Psoas muscle (tissue), 8 donors: ENCODE results near the gene FFAR3. TPM values are rescaled to one million over a fixed set of nuclear protein-coding genes. Genes with fewer than 3 reads are reported as not detected.

Experiments used
- ATAC-seq, 4 donors: fragments of 200-7000 bp; cut with Tn5 transposase; one replicate each; pipeline ENCODE4 v1.9.1; 2020; ENCODE audit warnings: moderate library complexity in 3 of 4, mild to moderate bottlenecking in 2 of 4
- DNase-seq, 2 donors: peaks; one replicate each; pipeline ENCODE4 v3.0.0-alpha.2; 2020
- H3K27ac ChIP-seq: fragments of 200-600 bp; one replicate; pipeline ENCODE4 v1.8.0; 2022
- H3K27me3 ChIP-seq, 3 donors: fragments of 200-600 bp in 1 of 3; one replicate each; pipeline versions ENCODE4 v1.6.1 to v1.8.0; 2013 to 2022; ENCODE audit warnings: low read length in 2 of 3, mild to moderate bottlenecking in 2 of 3, moderate library complexity in 1 of 3; ENCODE audit not compliant: insufficient read depth in 3 of 3
- H3K36me3 ChIP-seq, 2 donors: fragments of 200-600 bp in 1 of 2; one replicate each; pipeline versions ENCODE4 v1.6.1 to v1.8.0; 2013 to 2022; ENCODE audit warnings: low read depth in 1 of 2, mild to moderate bottlenecking in 1 of 2, moderate library complexity in 1 of 2; ENCODE audit not compliant: insufficient read depth in 1 of 2
- H3K4me1 ChIP-seq: fragments of 200-600 bp; one replicate; pipeline ENCODE4 v1.8.0; 2022
- H3K4me3 ChIP-seq: fragments of 200-600 bp; one replicate; pipeline ENCODE4 v1.8.0; 2022; ENCODE audit warnings: mild to moderate bottlenecking
- H3K9me3 ChIP-seq: fragments of 200-600 bp; one replicate; pipeline ENCODE4 v1.8.0; 2022
- WGBS, 3 donors: extraction: QIAGEN DNeasy Blood & Tissue Kit; methylation state at CpG; one replicate each; pipeline versions ENCODE4 v1.1.6 to v1.1.7; 2013; 5-methylcytosine and 5-hydroxymethylcytosine counted together
- intact Hi-C, 2 donors: fragments of 100-400 bp; cut with DNase I; formaldehyde crosslinking; loops; one replicate each; pipeline versions ENCODE4 v1.11.0 to v1.14.2; 2022
- long read RNA-seq, 2 donors: library from polyadenylated mRNA; unstranded; transcript quantifications; one replicate each; pipeline ENCODE4 v2.0.0, GENCODE V29; 2021
- polyA plus RNA-seq, 3 donors: library from polyadenylated mRNA; stranded (reverse); fragments of 200-250 nt; gene quantifications; one replicate each; pipeline ENCODE4 v1.2.3, GENCODE V29; 2013
- total RNA-seq, 4 donors: library from RNA; stranded (reverse); fragmentation: NEBNext Ultra II Directional in 2 of 4; extraction: Animal tissue kit (Norgen Biotek cat#: 25700) in 2 of 4; gene quantifications; one replicate each; pipeline versions ENCODE4 v1.2.1 to v1.2.4, GENCODE V29; 2021 to 2023
- TF ChIP-seq, protein P1 (sequence below): fragments of 200-600 bp; IDR thresholded peaks from one replicate; pipeline ENCODE4 v1.8.0; 2022; ENCODE audit warnings: antibody characterized with exemption
- donor health status: healthy with polysubstance abuse.
- donor health status: DM: no; HTN: no; CAD: no; lungs with moderate emphysema.
- donor health status: Bipolar disorder and iron deficiency.
- donor health status: healthy.
- donor health status: DM: yes; HTN: yes; CAD: no.
- donor health status: DM: no; HTN: no; CAD: no.
- donor health status: DM: no; HTN: no; CAD: no.
- donor health status: DM: yes; HTN: yes; CAD: no.

FFAR3 gene, protein sequence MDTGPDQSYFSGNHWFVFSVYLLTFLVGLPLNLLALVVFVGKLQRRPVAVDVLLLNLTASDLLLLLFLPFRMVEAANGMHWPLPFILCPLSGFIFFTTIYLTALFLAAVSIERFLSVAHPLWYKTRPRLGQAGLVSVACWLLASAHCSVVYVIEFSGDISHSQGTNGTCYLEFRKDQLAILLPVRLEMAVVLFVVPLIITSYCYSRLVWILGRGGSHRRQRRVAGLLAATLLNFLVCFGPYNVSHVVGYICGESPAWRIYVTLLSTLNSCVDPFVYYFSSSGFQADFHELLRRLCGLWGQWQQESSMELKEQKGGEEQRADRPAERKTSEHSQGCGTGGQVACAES
- total RNA-seq, result under 1 TPM in 2 of 4 donors, not detected in 2; 0.17 to 0.22 TPM
- under 1 TPM in 1 of 3 donors, not detected in 2; 0.04 TPM for polyA plus RNA-seq
- long read RNA-seq, donor 1, result 0 reads
- long read RNA-seq, donor 2, result 0 reads

DNA sequence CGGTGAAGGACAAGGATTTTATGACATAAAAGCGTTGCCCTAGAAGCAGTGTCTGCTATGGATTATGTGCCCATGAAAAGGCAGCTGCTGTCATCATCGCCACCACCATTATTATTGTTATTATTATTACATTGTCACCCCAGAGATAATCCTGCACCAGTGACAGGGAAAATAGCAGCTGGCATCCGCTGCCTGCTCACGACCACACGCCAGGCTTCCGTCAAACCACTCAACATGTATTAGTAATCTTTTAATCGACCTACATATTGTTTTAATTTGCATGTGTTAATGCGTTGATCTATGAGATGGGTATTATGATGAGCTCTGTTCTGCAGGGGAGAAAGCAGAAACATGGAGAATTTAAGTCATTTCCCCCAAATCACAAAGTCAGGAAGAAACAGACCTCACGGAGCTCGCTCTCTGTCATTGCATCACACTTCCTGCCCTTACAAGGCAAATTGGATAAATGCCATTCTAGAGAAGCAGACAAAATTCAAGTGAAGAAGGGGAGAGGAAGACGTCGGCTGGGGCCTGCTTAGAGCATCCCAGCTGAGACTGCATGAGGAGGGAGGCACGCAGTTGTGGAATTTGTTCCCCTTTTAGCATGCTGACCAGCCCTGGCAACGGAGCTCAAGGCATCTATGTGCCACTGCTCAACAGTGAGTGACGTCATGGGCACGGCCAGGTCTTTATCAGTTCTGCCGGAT lies at the start of gene FFAR3:
Gene FFAR3, plus strand, starts transcription at position 594 of the 707 bp plus-strand sequence. CDS start 431 bp downstream, outside the sequence.
- Histone ChIP-seq H3K27ac (no peak within 1 kb of the TSS), H3K4me3 (no peak within 1 kb of the TSS), H3K36me3 (no peaks in the 10 kb centered on the region), H3K27me3 (peaks cover 0 to 24% (median 3%) of the 10 kb centered on the region in 3 donors), H3K4me1 (no peaks in the 10 kb centered on the region), H3K9me3 (no peaks in the 10 kb centered on the region)
- intact Hi-C loops, result loop anchor here (1.0 to 10.0 kb wide), 4 partner anchors 17 to 137 kb away; partner anchors contain the start of gene KRTDAP (in 1 of the 2)
- peak in 1 of 2 donors; percentile 66 for DNase-seq
- TF ChIP-seq, protein P1, sequence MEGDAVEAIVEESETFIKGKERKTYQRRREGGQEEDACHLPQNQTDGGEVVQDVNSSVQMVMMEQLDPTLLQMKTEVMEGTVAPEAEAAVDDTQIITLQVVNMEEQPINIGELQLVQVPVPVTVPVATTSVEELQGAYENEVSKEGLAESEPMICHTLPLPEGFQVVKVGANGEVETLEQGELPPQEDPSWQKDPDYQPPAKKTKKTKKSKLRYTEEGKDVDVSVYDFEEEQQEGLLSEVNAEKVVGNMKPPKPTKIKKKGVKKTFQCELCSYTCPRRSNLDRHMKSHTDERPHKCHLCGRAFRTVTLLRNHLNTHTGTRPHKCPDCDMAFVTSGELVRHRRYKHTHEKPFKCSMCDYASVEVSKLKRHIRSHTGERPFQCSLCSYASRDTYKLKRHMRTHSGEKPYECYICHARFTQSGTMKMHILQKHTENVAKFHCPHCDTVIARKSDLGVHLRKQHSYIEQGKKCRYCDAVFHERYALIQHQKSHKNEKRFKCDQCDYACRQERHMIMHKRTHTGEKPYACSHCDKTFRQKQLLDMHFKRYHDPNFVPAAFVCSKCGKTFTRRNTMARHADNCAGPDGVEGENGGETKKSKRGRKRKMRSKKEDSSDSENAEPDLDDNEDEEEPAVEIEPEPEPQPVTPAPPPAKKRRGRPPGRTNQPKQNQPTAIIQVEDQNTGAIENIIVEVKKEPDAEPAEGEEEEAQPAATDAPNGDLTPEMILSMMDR, result no peak
- ATAC-seq, result peak in 1 of 4 donors; percentile 10
- WGBS, 3 donors, result 44 to 49% (median 46%) methylated on average over 18 of the region's 18 CpGs

DNA sequence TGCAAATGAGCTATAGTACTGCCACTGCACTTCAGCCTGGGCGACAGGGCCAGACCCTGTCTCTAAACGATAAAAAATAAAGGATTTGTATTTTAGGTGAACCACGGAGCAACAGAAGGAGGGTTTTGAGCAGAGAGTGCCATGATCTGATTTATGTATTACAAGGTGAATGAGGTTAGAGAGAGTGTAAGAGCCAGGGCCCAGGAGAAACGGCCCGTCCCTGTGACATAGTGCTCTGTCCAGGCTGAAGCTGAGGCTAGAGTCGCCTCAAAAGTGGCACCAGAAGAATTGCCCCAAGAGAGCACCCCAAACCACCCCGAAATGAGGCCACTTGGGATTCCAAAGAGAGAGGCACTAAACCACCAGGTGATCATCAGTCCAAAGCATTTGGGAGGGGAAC lies 49.4 kb upstream of the FFAR3 start:
- TF ChIP-seq, protein P1, result no peak
- WGBS, 3 donors, result 56 to 75% (median 68%) methylated on average over 7 of the region's 7 CpGs

GRCh38 chr19:35309481-35310279 lies 48.6 kb upstream of the FFAR3 start:
- intact Hi-C loops, result no loop called here
- Histone ChIP-seq H3K27me3 (peaks cover 0 to 13% (median 9%) of the 10 kb centered on the region in 3 donors), H3K4me3 (no peak overlapping the region), H3K4me1 (no peaks in the 10 kb centered on the region), H3K9me3 (no peaks in the 10 kb centered on the region), H3K36me3 (no peaks in the 10 kb centered on the region), H3K27ac (no peak overlapping the region)
- ATAC-seq (no peak), DNase-seq (peak in 1 of 2 donors; percentile 17)
- WGBS, 3 donors, result 69 to 72% (median 71%) methylated on average over 46 to 47 of the region's 47 CpGs
- TF ChIP-seq, protein P1, result no peak

More for the DNA sequence above, 49.4 kb upstream of the FFAR3 start:
- intact Hi-C loops, result no loop called here
- no peaks in the 10 kb centered on the region for H3K4me1 ChIP-seq
- H3K4me3 ChIP-seq, result no peak overlapping the region
- H3K9me3 ChIP-seq, result no peaks in the 10 kb centered on the region
- DNase-seq, result no peak
- H3K27me3 ChIP-seq, result peaks cover 0 to 12% (median 9%) of the 10 kb centered on the region in 3 donors
- no peak for ATAC-seq
- H3K36me3 ChIP-seq, result no peaks in the 10 kb centered on the region
- no peak overlapping the region for H3K27ac ChIP-seq

DNA sequence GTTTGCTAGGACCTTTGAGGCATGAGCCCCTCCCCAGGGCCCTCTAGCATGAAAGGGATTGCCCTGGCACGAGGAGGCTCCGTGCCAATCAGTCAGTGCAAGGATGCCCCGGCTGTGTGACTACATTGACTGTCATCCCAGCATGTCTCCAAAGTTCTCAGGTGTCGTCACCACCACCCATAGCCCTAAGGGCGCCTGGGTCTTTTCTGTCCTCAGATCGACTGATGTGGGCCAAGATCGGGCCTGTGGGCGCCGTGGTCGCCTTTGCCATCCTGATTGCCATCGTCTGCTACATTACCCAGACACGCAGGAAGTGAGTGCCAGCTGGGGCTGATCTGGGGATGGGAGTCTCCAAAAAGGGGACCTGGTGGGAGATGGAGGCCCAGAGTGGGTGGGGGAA lies 47.9 kb upstream of the FFAR3 start:
- peaks cover 0 to 13% (median 9%) of the 10 kb centered on the region in 3 donors for H3K27me3 ChIP-seq
- H3K4me1 ChIP-seq, result no peaks in the 10 kb centered on the region
- DNase-seq, result peak in 1 of 2 donors; percentile 3
- no peak for ATAC-seq
- intact Hi-C loops, result no loop called here
- 83 to 91% (median 87%) methylated on average over 12 of the region's 12 CpGs for WGBS, 3 donors
- H3K36me3 ChIP-seq, result no peaks in the 10 kb centered on the region
- no peaks in the 10 kb centered on the region for H3K9me3 ChIP-seq
- TF ChIP-seq, protein P1, result no peak
- H3K27ac ChIP-seq, result no peak overlapping the region
- H3K4me3 ChIP-seq, result no peak overlapping the region
